K562 (cell line): Measurements from ENCODE around the gene SAMD14. TPM values are rescaled to one million over a fixed set of nuclear protein-coding genes. Genes with fewer than 3 reads are reported as not detected.
A peak's percentile ranks its signal among the peaks of the same experiment; 100 is the strongest.

Source experiments
- ATAC-seq: fragments of 200-7000 bp; cut with Tn5 transposase; 3 replicates; pipeline ENCODE4 v1.9.1; 2020; ENCODE audit warnings: moderate library complexity
- BruUV-seq: library from RNA; stranded (reverse); fragments of 400-500 nt; replicated peaks from 2 replicates; lab custom pipeline; 2021; lab: Mats Ljungman, UMichigan
- CTCF ChIA-PET: fragments of 300-600 bp; formaldehyde crosslinking; extraction: SDS; loops from one replicate; lab custom pipeline; 2021; ENCODE audit warnings: low intra/inter-chr PET ratio; lab: Yijun Ruan, JAX
- POLR2A ChIA-PET: fragments of 300-600, 350-650 bp; sonication (Branson Sonifier 250); formaldehyde crosslinking; extraction: SDS; loops from one replicate; lab custom pipeline; 2021; ENCODE audit warnings: antibody characterized with exemption, inconsistent platforms; lab: Yijun Ruan, JAX
- DNase-seq, 4 experiments: peaks; one replicate each; pipeline versions ENCODE4 v3.0.0 to v3.0.0-alpha.2; 2011 to 2018; ENCODE audit warnings: low spot score in 3 of 4, mixed read lengths in 3 of 4; ENCODE audit errors: extremely low read depth in 1 of 4
- FAIRE-seq: peaks from 2 replicates; lab custom pipeline; 2011; peaks lifted over from hg19 to GRCh38; lab: Jason Lieb, UNC
- H2AFZ ChIP-seq: 2 replicates; pipeline ENCODE4 v1.6.0; 2011; ENCODE audit warnings: low read depth, low read length, control low read depth, inconsistent platforms
- H3K27ac ChIP-seq: fragments of 200-600 bp; 3 replicates; pipeline ENCODE4 v1.8.0; 2011; ENCODE audit warnings: low read depth, mild to moderate bottlenecking, control low read depth, inconsistent platforms, low read length, moderate library complexity, mixed read lengths; ENCODE audit errors: extremely low read depth
- H3K27me3 ChIP-seq, 2 experiments: fragments of 300-600 bp in 1 of 2; 2 replicates in 1 of 2; 3 replicates in 1 of 2; pipeline versions ENCODE4 v1.6.0 to v1.8.0; 2011; ENCODE audit warnings: inconsistent platforms in 2 of 2, low read length in 2 of 2, mild to moderate bottlenecking in 1 of 2, mixed read lengths in 1 of 2, moderate library complexity in 1 of 2; ENCODE audit not compliant: control insufficient read depth in 2 of 2, insufficient read depth in 2 of 2
- H3K36me3 ChIP-seq: fragments of 300-600 bp; 3 replicates; pipeline ENCODE4 v1.8.0; 2011; ENCODE audit warnings: mild to moderate bottlenecking, low read length, inconsistent platforms; ENCODE audit not compliant: control insufficient read depth, insufficient read depth
- H3K4me1 ChIP-seq, 2 experiments: fragments of 200-600 bp in 1 of 2; replicated peaks in 1 of 2; 2 replicates in 1 of 2; 3 replicates in 1 of 2; pipeline versions ENCODE4 v1.5.1 to v1.8.0; 2011; ENCODE audit warnings: inconsistent platforms in 2 of 2, low read length in 2 of 2, mild to moderate bottlenecking in 1 of 2, mixed read lengths in 1 of 2, moderate library complexity in 1 of 2; ENCODE audit not compliant: control insufficient read depth in 2 of 2, insufficient read depth in 2 of 2
- H3K4me2 ChIP-seq: 2 replicates; pipeline ENCODE4 v1.6.1; 2011; ENCODE audit warnings: low read length, control low read depth, inconsistent platforms, mixed read lengths; ENCODE audit not compliant: insufficient read depth
- H3K4me3 ChIP-seq: fragments of 200-600 bp; sonication (generic), shearing (Covaris generic); 2 replicates; pipeline ENCODE4 v1.5.1; 2016; ENCODE audit warnings: control low read depth, inconsistent platforms
- H3K79me2 ChIP-seq: fragments of 200-600 bp; 3 replicates; pipeline ENCODE4 v1.8.0; 2011; ENCODE audit warnings: low read length, inconsistent platforms; ENCODE audit not compliant: control insufficient read depth, insufficient read depth
- H3K9ac ChIP-seq, 2 experiments: 2 replicates each; pipeline versions ENCODE4 v1.6.0 to v1.6.1; 2011; ENCODE audit warnings: low read depth in 2 of 2, low read length in 2 of 2, control low read depth in 1 of 2, inconsistent platforms in 1 of 2, mild to moderate bottlenecking in 1 of 2, mixed read lengths in 1 of 2; ENCODE audit not compliant: insufficient read depth in 1 of 2
- H3K9me1 ChIP-seq: one replicate; pipeline ENCODE4 v1.6.0; 2011; ENCODE audit warnings: inconsistent platforms, mild to moderate bottlenecking, low read length, moderate library complexity; ENCODE audit not compliant: control insufficient read depth, insufficient read depth
- H3K9me3 ChIP-seq: replicated peaks from 2 replicates; pipeline ENCODE4 v1.5.1; 2011; ENCODE audit warnings: low read depth, low read length, inconsistent platforms; ENCODE audit not compliant: control insufficient read depth, insufficient read depth
- H4K20me1 ChIP-seq: replicated peaks from 2 replicates; pipeline ENCODE4 v1.6.1; 2011; ENCODE audit warnings: low read length, inconsistent platforms, mixed read lengths; ENCODE audit not compliant: control insufficient read depth, insufficient read depth
- ARID1B ChIP-seq: fragments of 450-650 bp; IDR thresholded peaks from 2 replicates; pipeline ENCODE4 v1.6.1; 2016; ENCODE audit warnings: antibody characterized with exemption, mild to moderate bottlenecking, inconsistent platforms
- C11orf30 ChIP-seq: fragments of 450-650 bp; IDR thresholded peaks from 2 replicates; pipeline ENCODE4 v1.6.1; 2016; ENCODE audit warnings: low read depth, mild to moderate bottlenecking
- CBFA2T3 ChIP-seq: fragments of 450-650 bp; IDR thresholded peaks from 2 replicates; pipeline ENCODE4 v1.6.1; 2017
- EP300 ChIP-seq: IDR thresholded peaks from 2 replicates; pipeline ENCODE4 v1.6.1; 2012; ENCODE audit warnings: low read length, improper control_type of control experiment
- FIP1L1 ChIP-seq: fragments of 200-400 bp; formaldehyde crosslinking; IDR thresholded peaks from 2 replicates; pipeline ENCODE4 v1.6.1; 2018; ENCODE audit warnings: mild to moderate bottlenecking, low read depth, low read length; ENCODE audit not compliant: poor library complexity, severe bottlenecking
- FOXK2 ChIP-seq, 2 experiments: fragments of 450-650 bp; IDR thresholded peaks in 1 of 2; conservative IDR thresholded peaks in 1 of 2; 2 replicates each; pipeline ENCODE4 v1.6.1; 2016; ENCODE audit warnings: low read depth in 2 of 2, mild to moderate bottlenecking in 1 of 2
- IRF2 ChIP-seq: sonication (generic); formaldehyde crosslinking; IDR thresholded peaks from 2 replicates; pipeline ENCODE4 v1.8.1; 2022; ENCODE audit warnings: mild to moderate bottlenecking, missing genetic modification reagents
- MAZ ChIP-seq, 2 experiments: fragments of 450-650 bp in 1 of 2; sonication (generic) in 1 of 2; formaldehyde crosslinking; IDR thresholded peaks in 1 of 2; conservative IDR thresholded peaks in 1 of 2; 2 replicates each; pipeline versions ENCODE4 v1.4.0 to v1.5.0; 2020; ENCODE audit warnings: mild to moderate bottlenecking in 1 of 2, missing genetic modification reagents in 1 of 2
- NRF1 ChIP-seq, 2 experiments: fragments of 450-650 bp; IDR thresholded peaks in 1 of 2; conservative IDR thresholded peaks in 1 of 2; 2 replicates each; pipeline ENCODE4 v1.6.1; 2014; ENCODE audit warnings: mild to moderate bottlenecking in 2 of 2
- NUFIP1 ChIP-seq: fragments of 450-650 bp; IDR thresholded peaks from 2 replicates; pipeline ENCODE4 v1.6.1; 2018; ENCODE audit not compliant: partially characterized antibody
- POU5F1 ChIP-seq: fragments of 150-350 bp; IDR thresholded peaks from 2 replicates; pipeline ENCODE4 v1.6.1; 2014; ENCODE audit warnings: borderline replicate concordance, low read length, low read depth, mild to moderate bottlenecking; ENCODE audit not compliant: partially characterized antibody
- RNF219 ChIP-seq: fragments of 250-450 bp; sonication (Bioruptor Pico); IDR thresholded peaks from 2 replicates; pipeline ENCODE4 v1.5.0; 2022; ENCODE audit warnings: mild to moderate bottlenecking
- ZC3H4 ChIP-seq: sonication (generic); formaldehyde crosslinking; IDR thresholded peaks from 2 replicates; pipeline ENCODE4 v1.9.0; 2021; ENCODE audit warnings: missing genetic modification reagents, borderline replicate concordance
- ZMIZ1 ChIP-seq, 2 experiments: fragments of 150-350 bp in 1 of 2; IDR thresholded peaks; 2 replicates each; pipeline ENCODE4 v1.6.1; 2012 to 2016; ENCODE audit warnings: low read depth in 2 of 2, low read length in 2 of 2, mild to moderate bottlenecking in 1 of 2, moderate library complexity in 1 of 2
- ZNF232 ChIP-seq: sonication (generic); formaldehyde crosslinking; IDR thresholded peaks from 2 replicates; pipeline ENCODE4 v1.8.0; 2022; ENCODE audit warnings: mild to moderate bottlenecking, missing genetic modification reagents
- ZNF717 ChIP-seq: fragments of 250-450 bp; sonication (Bioruptor Pico); IDR thresholded peaks from 2 replicates; pipeline ENCODE4 v1.5.0; 2021
- WGBS: fragments of 100-300 bp; shearing (Covaris generic); methylation state at CpG from one replicate; pipeline ENCODE4 v1.1.6; 2016; ENCODE audit warnings: low coverage, mixed read lengths; ENCODE audit not compliant: insufficient coverage; ENCODE audit errors: missing lambda C conversion rate; 5-methylcytosine and 5-hydroxymethylcytosine counted together
- in situ Hi-C: fragments of 300-500 bp; cut with MboI; formaldehyde crosslinking; loops from 4 replicates; pipeline ENCODE4 v1.15.0; 2018; ENCODE audit warnings: inconsistent platforms, mixed read lengths
- intact Hi-C: fragments of 100-400 bp; cut with micrococcal nuclease; formaldehyde crosslinking; loops from 2 replicates; pipeline ENCODE4 v1.14.2; 2022
- polyA plus RNA-seq, 8 experiments: library from polyadenylated mRNA; depleted of rRNA in 4 of 8; stranded (reverse) in 5 of 8; unstranded in 3 of 8; fragments of >200 nt; fragmentation: Nextera tagmentation in 2 of 8; fragmentation: Illumina TruSeq in 1 of 8; extraction: Ambion mirVana in 2 of 8; extraction: Trizol in 1 of 8; gene quantifications; 2 replicates each; pipeline versions ENCODE4 v1.2.1 to v1.2.3, GENCODE V29; 2011 to 2014; ENCODE audit warnings: inconsistent platforms in 1 of 8, missing spikeins in 1 of 8
- total RNA-seq, 7 experiments: library from RNA; depleted of rRNA in 6 of 7; stranded (reverse); fragments of >200 nt in 6 of 7; fragmentation: Illumina TruSeq in 2 of 7; extraction: Trizol in 2 of 7; gene quantifications; 2 replicates each; pipeline versions ENCODE4 v1.2.1 to v1.2.3, GENCODE V29; 2011 to 2021; ENCODE audit warnings: low replicate concordance in 1 of 7

Gene SAMD14
- total and polyA plus RNA-seq, 9 of the 15 experiments (the other 6 are each of a cell fraction or from before 2014, with no cell fraction given), result 0.04 to 0.07 TPM; not detected in 7

GRCh38 chr17:50101346-50102163 is 28.4 kb downstream of the SAMD14 start:
- POLR2A ChIA-PET, result interaction anchor here (0.6 to 1.0 kb wide), 4 partner anchors 8 to 187 kb away, joined by 3 to 4 read pairs (median 4); no protein-coding TSS in a partner anchor
- Histone ChIP-seq H3K9ac (peak overlapping the region in 1 of 2 experiments; percentile 66; a peak in 2 of 4 replicates), H3K4me3 (no peak overlapping the region), H3K27ac (no peak overlapping the region), H3K4me1 (peaks cover 22 to 27% of the 10 kb centered on the region in 2 experiments; a peak in 4 of 5 replicates), H3K4me2 (peak overlapping the region; percentile 59), H4K20me1 (0 out of 2 replicates have a peak, but pooled peaks cover 9% of the 10 kb centered on the region), H3K9me1 (peaks cover 4% of the 10 kb centered on the region), H3K36me3 (no peaks in the 10 kb centered on the region), H3K79me2 (no peaks in the 10 kb centered on the region), H2AFZ (no peak overlapping the region), H3K27me3 (peaks cover 4 to 45% of the 10 kb centered on the region in 2 experiments; a peak in 3 of 5 replicates), H3K9me3 (no peaks in the 10 kb centered on the region)
- in situ Hi-C loops (no loop called here), intact Hi-C loops (no loop called here)
- ATAC-seq (peak; percentile 75), DNase-seq (peak; percentile 62 to 76 (median 74)), FAIRE-seq (no peak)
- CTCF ChIA-PET, result no interaction called here
- no TSS peak for BruUV-seq
- 11% methylated on average over 13 of the region's 17 CpGs for WGBS
- TF ChIP-seq FIP1L1 (no peak), ARID1B (peak; percentile 61; the same call in 1 of the 2 replicates), C11orf30 (no peak), RNF219 (CRISPR knock-in tag) (no peak), ZMIZ1 (IDR thresholded peaks at IDR 0.05; ENCODE audit: low read depth in 2 of 2, low read length in 2 of 2) (no peak), ZNF232 (CRISPR knock-in tag) (no peak), IRF2 (CRISPR knock-in tag) (no peak), MAZ (CRISPR knock-in tag; conservative IDR thresholded peaks at IDR 0.05 in 1 of 2, IDR thresholded peaks at IDR 0.05 in 1 of 2) (peak in 1 of 2 experiments; percentile 58; a peak in 2 of 4 replicates), CBFA2T3 (peak; percentile 63), EP300 (no peak), ZNF717 (CRISPR knock-in tag) (no peak), NUFIP1 (no peak), FOXK2 (conservative IDR thresholded peaks at IDR 0.05 in 1 of 2, IDR thresholded peaks at IDR 0.05 in 1 of 2; ENCODE audit: low read depth in 2 of 2) (peak; percentile 91 to 96), POU5F1 (no peak), NRF1 (conservative IDR thresholded peaks at IDR 0.05 in 1 of 2, IDR thresholded peaks at IDR 0.05 in 1 of 2) (peak; percentile 54 to 69), ZC3H4 (CRISPR knock-in tag) (0 out of 2 replicates have a peak, but pooled peaks have one; percentile 27)
